ENCODE results near the gene ADAMTS12.

ADAMTS12 gene

DNA sequence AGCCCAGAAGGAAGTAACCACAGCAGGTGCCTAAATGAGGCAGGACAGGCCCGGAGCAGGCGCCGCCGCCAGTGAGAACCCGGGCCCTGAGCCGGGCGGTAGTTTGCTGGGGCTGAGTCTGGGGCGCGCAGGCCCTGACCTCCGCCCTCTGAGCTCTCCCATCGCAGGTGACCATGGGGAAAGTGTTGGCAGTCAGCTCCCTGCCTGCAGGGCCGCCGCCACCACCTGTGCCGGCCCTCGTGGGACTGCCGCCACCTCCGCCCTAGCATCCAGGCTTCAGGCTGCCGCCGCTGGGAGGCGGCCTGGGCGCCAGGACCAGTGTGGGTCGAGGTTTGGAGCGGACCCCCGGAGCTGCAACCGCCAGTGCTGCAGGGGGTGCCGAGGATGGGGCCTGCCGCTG, 389.9 kb downstream of the ADAMTS12 start:
- no peak for ATAC-seq
- TF ChIP-seq, protein P1, sequence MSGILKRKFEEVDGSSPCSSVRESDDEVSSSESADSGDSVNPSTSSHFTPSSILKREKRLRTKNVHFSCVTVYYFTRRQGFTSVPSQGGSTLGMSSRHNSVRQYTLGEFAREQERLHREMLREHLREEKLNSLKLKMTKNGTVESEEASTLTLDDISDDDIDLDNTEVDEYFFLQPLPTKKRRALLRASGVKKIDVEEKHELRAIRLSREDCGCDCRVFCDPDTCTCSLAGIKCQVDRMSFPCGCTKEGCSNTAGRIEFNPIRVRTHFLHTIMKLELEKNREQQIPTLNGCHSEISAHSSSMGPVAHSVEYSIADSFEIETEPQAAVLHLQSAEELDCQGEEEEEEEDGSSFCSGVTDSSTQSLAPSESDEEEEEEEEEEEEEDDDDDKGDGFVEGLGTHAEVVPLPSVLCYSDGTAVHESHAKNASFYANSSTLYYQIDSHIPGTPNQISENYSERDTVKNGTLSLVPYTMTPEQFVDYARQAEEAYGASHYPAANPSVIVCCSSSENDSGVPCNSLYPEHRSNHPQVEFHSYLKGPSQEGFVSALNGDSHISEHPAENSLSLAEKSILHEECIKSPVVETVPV (CRISPR knock-in tag; IDR thresholded peaks at IDR 0.05), result no peak
- TF ChIP-seq ISL1 (CRISPR knock-in tag; IDR thresholded peaks at IDR 0.05) (no peak), OSR1 (CRISPR knock-in tag; IDR thresholded peaks at IDR 0.05) (no peak), ZNF8 (CRISPR knock-in tag; IDR thresholded peaks at IDR 0.05) (no peak), CSDC2 (CRISPR knock-in tag; IDR thresholded peaks at IDR 0.05) (no peak), GLIS3 (CRISPR knock-in tag; IDR thresholded peaks at IDR 0.05) (no peak), TOX (CRISPR knock-in tag; IDR thresholded peaks at IDR 0.05; ENCODE audit: borderline replicate concordance) (no peak), PATZ1 (CRISPR knock-in tag; IDR thresholded peaks at IDR 0.05; ENCODE audit: borderline replicate concordance) (no peak), ESRRG (CRISPR knock-in tag; IDR thresholded peaks at IDR 0.05) (no peak), ZNF565 (CRISPR knock-in tag; conservative IDR thresholded peaks at IDR 0.05; ENCODE audit: low read depth) (no peak), TCF4 (CRISPR knock-in tag; IDR thresholded peaks at IDR 0.05; ENCODE audit: borderline replicate concordance) (no peak), ZC3H10 (CRISPR knock-in tag; IDR thresholded peaks at IDR 0.05) (no peak), PPARA (CRISPR knock-in tag; IDR thresholded peaks at IDR 0.05; ENCODE audit: borderline replicate concordance) (no peak), ARNTL (CRISPR knock-in tag; IDR thresholded peaks at IDR 0.05; ENCODE audit: borderline replicate concordance, low read depth) (no peak), SNAI2 (CRISPR knock-in tag; IDR thresholded peaks at IDR 0.05) (no peak), ZFP30 (CRISPR knock-in tag; IDR thresholded peaks at IDR 0.05) (no peak), BACH2 (CRISPR knock-in tag; IDR thresholded peaks at IDR 0.05; ENCODE audit: borderline replicate concordance) (no peak)
- TF ChIP-seq, protein P2, sequence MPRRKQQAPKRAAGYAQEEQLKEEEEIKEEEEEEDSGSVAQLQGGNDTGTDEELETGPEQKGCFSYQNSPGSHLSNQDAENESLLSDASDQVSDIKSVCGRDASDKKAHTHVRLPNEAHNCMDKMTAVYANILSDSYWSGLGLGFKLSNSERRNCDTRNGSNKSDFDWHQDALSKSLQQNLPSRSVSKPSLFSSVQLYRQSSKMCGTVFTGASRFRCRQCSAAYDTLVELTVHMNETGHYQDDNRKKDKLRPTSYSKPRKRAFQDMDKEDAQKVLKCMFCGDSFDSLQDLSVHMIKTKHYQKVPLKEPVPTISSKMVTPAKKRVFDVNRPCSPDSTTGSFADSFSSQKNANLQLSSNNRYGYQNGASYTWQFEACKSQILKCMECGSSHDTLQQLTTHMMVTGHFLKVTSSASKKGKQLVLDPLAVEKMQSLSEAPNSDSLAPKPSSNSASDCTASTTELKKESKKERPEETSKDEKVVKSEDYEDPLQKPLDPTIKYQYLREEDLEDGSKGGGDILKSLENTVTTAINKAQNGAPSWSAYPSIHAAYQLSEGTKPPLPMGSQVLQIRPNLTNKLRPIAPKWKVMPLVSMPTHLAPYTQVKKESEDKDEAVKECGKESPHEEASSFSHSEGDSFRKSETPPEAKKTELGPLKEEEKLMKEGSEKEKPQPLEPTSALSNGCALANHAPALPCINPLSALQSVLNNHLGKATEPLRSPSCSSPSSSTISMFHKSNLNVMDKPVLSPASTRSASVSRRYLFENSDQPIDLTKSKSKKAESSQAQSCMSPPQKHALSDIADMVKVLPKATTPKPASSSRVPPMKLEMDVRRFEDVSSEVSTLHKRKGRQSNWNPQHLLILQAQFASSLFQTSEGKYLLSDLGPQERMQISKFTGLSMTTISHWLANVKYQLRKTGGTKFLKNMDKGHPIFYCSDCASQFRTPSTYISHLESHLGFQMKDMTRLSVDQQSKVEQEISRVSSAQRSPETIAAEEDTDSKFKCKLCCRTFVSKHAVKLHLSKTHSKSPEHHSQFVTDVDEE (CRISPR knock-in tag; IDR thresholded peaks at IDR 0.05), result no peak

GRCh38 chr5:33501260-33501659, 390.5 kb downstream of the ADAMTS12 start:
- TF ChIP-seq ZFP3 (CRISPR knock-in tag; IDR thresholded peaks at IDR 0.05) (no peak), ARNTL (CRISPR knock-in tag; IDR thresholded peaks at IDR 0.05; ENCODE audit: borderline replicate concordance, low read depth) (no peak)
- no peak for ATAC-seq

DNA sequence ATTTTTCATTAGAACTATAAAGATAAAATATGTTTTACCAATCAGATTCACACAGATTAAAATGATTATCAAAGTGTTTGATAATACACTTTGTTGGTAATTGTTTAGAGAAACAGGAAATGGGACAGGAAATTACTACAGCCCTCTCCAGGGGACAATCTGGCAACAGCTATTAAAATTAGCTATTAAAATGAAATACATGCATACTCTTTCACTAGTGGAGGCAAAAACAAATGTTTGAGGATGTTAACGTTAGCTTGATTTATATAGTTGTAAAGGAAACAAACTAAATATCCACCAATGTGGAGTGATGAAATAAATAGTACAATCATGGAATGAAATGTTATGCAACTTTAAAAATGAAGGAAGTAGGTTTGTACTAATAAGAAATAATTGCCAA, 397.3 kb downstream of the ADAMTS12 start:
- TF ChIP-seq ISL1 (CRISPR knock-in tag; IDR thresholded peaks at IDR 0.05), result no peak
- TF ChIP-seq, protein P2 (CRISPR knock-in tag; IDR thresholded peaks at IDR 0.05), result no peak
- no peak for TF ChIP-seq TOX (CRISPR knock-in tag; IDR thresholded peaks at IDR 0.05; ENCODE audit: borderline replicate concordance)
- TF ChIP-seq CSDC2 (CRISPR knock-in tag; IDR thresholded peaks at IDR 0.05), result no peak
- TF ChIP-seq ZC3H10 (CRISPR knock-in tag; IDR thresholded peaks at IDR 0.05), result no peak
- TF ChIP-seq ZFP3 (CRISPR knock-in tag; IDR thresholded peaks at IDR 0.05), result no peak
- no peak for TF ChIP-seq ZFP30 (CRISPR knock-in tag; IDR thresholded peaks at IDR 0.05)
- no peak for TF ChIP-seq ZNF565 (CRISPR knock-in tag; conservative IDR thresholded peaks at IDR 0.05; ENCODE audit: low read depth)
- TF ChIP-seq GLIS3 (CRISPR knock-in tag; IDR thresholded peaks at IDR 0.05), result no peak
- TF ChIP-seq, protein P3, sequence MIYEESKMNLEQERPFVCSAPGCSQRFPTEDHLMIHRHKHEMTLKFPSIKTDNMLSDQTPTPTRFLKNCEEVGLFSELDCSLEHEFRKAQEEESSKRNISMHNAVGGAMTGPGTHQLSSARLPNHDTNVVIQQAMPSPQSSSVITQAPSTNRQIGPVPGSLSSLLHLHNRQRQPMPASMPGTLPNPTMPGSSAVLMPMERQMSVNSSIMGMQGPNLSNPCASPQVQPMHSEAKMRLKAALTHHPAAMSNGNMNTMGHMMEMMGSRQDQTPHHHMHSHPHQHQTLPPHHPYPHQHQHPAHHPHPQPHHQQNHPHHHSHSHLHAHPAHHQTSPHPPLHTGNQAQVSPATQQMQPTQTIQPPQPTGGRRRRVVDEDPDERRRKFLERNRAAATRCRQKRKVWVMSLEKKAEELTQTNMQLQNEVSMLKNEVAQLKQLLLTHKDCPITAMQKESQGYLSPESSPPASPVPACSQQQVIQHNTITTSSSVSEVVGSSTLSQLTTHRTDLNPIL (CRISPR knock-in tag; IDR thresholded peaks at IDR 0.05; ENCODE audit: low read depth), result no peak
- TF ChIP-seq, protein P4, sequence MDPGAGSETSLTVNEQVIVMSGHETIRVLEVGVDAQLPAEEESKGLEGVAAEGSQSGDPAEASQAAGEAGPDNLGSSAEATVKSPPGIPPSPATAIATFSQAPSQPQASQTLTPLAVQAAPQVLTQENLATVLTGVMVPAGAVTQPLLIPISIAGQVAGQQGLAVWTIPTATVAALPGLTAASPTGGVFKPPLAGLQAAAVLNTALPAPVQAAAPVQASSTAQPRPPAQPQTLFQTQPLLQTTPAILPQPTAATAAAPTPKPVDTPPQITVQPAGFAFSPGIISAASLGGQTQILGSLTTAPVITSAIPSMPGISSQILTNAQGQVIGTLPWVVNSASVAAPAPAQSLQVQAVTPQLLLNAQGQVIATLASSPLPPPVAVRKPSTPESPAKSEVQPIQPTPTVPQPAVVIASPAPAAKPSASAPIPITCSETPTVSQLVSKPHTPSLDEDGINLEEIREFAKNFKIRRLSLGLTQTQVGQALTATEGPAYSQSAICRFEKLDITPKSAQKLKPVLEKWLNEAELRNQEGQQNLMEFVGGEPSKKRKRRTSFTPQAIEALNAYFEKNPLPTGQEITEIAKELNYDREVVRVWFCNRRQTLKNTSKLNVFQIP (CRISPR knock-in tag; IDR thresholded peaks at IDR 0.05; ENCODE audit: borderline replicate concordance, low read depth), result no peak
- no peak for TF ChIP-seq ZNF8 (CRISPR knock-in tag; IDR thresholded peaks at IDR 0.05)
- no peak for ATAC-seq

Measured in SK-N-SH treated with all-trans-retinoic acid at 6 μM for 48 hours (cell line).